Adrenal gland (tissue), 12 donors: ENCODE results near the gene MRPL28. TPM values are rescaled to one million over a fixed set of nuclear protein-coding genes. Genes with fewer than 3 reads are reported as not detected.

ENCODE experiments used
- DNase-seq, 7 donors: peaks; one replicate each; pipeline ENCODE4 v3.0.0-alpha.2; 2019 to 2020
- H3K27ac ChIP-seq, 5 donors: fragments of 200-600 bp; sonication (generic) in 4 of 5; 1 replicate in 3 of 5; 2 replicates in 2 of 5; pipeline versions ENCODE4 v1.5.1 to v1.8.0; 2016 to 2020; ENCODE audit warnings: mild to moderate bottlenecking in 1 of 5
- H3K27me3 ChIP-seq: fragments of 200-600 bp; 2 replicates; pipeline ENCODE4 v1.8.0; 2021
- H3K36me3 ChIP-seq, 2 donors: fragments of 200-600 bp; replicated peaks in 1 of 2; 1 replicate in 1 of 2; 2 replicates in 1 of 2; pipeline versions ENCODE4 v1.5.1 to v1.8.0; 2018 to 2022
- H3K4me1 ChIP-seq, 2 donors: fragments of 200-600 bp; replicated peaks in 1 of 2; 1 replicate in 1 of 2; 2 replicates in 1 of 2; pipeline versions ENCODE4 v1.5.1 to v1.8.0; 2018 to 2021
- H3K4me3 ChIP-seq, 4 donors: fragments of 200-600 bp; sonication (generic) in 3 of 4; one replicate each; pipeline ENCODE4 v1.5.1; 2016 to 2018
- H3K9me3 ChIP-seq, 3 donors: fragments of 200-600 bp; sonication (generic) in 1 of 3; replicated peaks in 1 of 3; 1 replicate in 2 of 3; 2 replicates in 1 of 3; pipeline versions ENCODE4 v1.5.1 to v1.8.0; 2016 to 2021
- CTCF ChIP-seq, 6 experiments: fragments of 450-650 bp in 4 of 6; fragments of 200-600 bp in 2 of 6; sonication (generic) in 1 of 6; IDR thresholded peaks; 1 replicate in 5 of 6; 2 replicates in 1 of 6; pipeline versions ENCODE4 v1.5.1 to v1.8.0; 2016 to 2021; ENCODE audit warnings: antibody characterized with exemption in 6 of 6, mild to moderate bottlenecking in 2 of 6, moderate library complexity in 1 of 6
- POLR2A ChIP-seq, 2 donors: fragments of 450-650 bp; IDR thresholded peaks; one replicate each; pipeline ENCODE4 v1.6.1; 2017; ENCODE audit warnings: antibody characterized with exemption in 2 of 2, mild to moderate bottlenecking in 2 of 2, moderate library complexity in 1 of 2
- WGBS, 4 donors: extraction: QIAGEN DNeasy Blood & Tissue Kit in 2 of 4; methylation state at CpG; one replicate each; pipeline versions ENCODE4 v1.1.5 to v1.1.7; 2013 to 2017; 5-methylcytosine and 5-hydroxymethylcytosine counted together
- intact Hi-C, 2 donors: fragments of 100-400 bp; cut with DNase I; formaldehyde crosslinking; loops; one replicate each; pipeline versions ENCODE4 v1.14.1 to v1.15.0; 2022 to 2023
- polyA plus RNA-seq, 3 donors: library from polyadenylated mRNA; stranded (reverse); fragments of 200-250 nt in 2 of 3; fragments of 350-450 nt in 1 of 3; fragmentation: Illumina TruSeq in 1 of 3; extraction: RNeasy Lipid Tissue Mini Kit (QIAGEN cat#74804) in 1 of 3; gene quantifications; one replicate each; pipeline ENCODE4 v1.2.3, GENCODE V29; 2013 to 2014
- total RNA-seq, 9 donors: library from RNA; depleted of rRNA in 4 of 9; stranded (reverse); fragments of >200 nt in 4 of 9; fragments of 120-200 nt in 1 of 9; fragmentation: NEBNext Ultra II Directional in 1 of 9; extraction: Animal tissue kit (Norgen Biotek cat#: 25700) in 1 of 9; gene quantifications; one replicate each; pipeline versions ENCODE4 v1.1.0 to v1.2.4, GENCODE V29; 2013 to 2023
- donor health status: healthy with polysubstance abuse.
- donor health status: Bipolar disorder and iron deficiency.
- donor health status: DM: yes; HTN: yes; CAD: no.
- donor health status: DM: no; HTN: no; CAD: no.
- donor health status: DM: no; HTN: no; CAD: no.
- donor health status: DM: yes; HTN: yes; CAD: no.

The MRPL28 gene
- total and polyA plus RNA-seq, 12 donors: 42.9 to 155 (median 81.4) TPM

- TF ChIP-seq CTCF (IDR thresholded peaks at IDR 0.05) (no peak), POLR2A (IDR thresholded peaks at IDR 0.05) (no peak)
- Histone ChIP-seq H3K4me3 (no peak overlapping the region), H3K27me3 (no peaks in the 10 kb centered on the region), H3K9me3 (no peaks in the 10 kb centered on the region), H3K27ac (peak overlapping the region; percentile 82 to 91 (median 87)), H3K4me1 (peaks cover 23 to 24% of the 10 kb centered on the region in 2 donors), H3K36me3 (no peaks in the 10 kb centered on the region)
- peak in 1 of 7 donors; percentile 36 for DNase-seq
- intact Hi-C loops: loop anchor here in 1 of 2 donors (10.0 kb wide), 1 partner anchor 126 kb away; the partner anchor contains the start of gene CAPN15
- WGBS, 4 donors: 64 to 84% (median 74%) methylated on average over 19 to 24 of the region's 24 CpGs
These were observed 28.4 kb upstream of the MRPL28 start for GRCh38 chr16:398561-399339.

GRCh38 chr16:397736-398332, 27.5 kb upstream of the MRPL28 start:
- H3K9me3 ChIP-seq: no peaks in the 10 kb centered on the region
- peak overlapping the region; percentile 82 to 91 (median 87) for H3K27ac ChIP-seq
- peaks cover 22 to 24% of the 10 kb centered on the region in 2 donors for H3K4me1 ChIP-seq
- DNase-seq: peak; percentile 80 to 92 (median 89)
- H3K4me3 ChIP-seq: peak overlapping the region in 1 of 4 donors; percentile 95
- 9 to 35% (median 16%) methylated on average over 7 to 25 of the region's 29 CpGs for WGBS, 4 donors
- intact Hi-C loops: loop anchor here in 1 of 2 donors (10.0 kb wide), 1 partner anchor 127 kb away; the partner anchor contains the start of gene CAPN15
- TF ChIP-seq POLR2A (IDR thresholded peaks at IDR 0.05): peak; percentile 31 to 76
- TF ChIP-seq CTCF (IDR thresholded peaks at IDR 0.05): peak; percentile 28 to 78 (median 49)
- no peaks in the 10 kb centered on the region for H3K36me3 ChIP-seq
- no peaks in the 10 kb centered on the region for H3K27me3 ChIP-seq

- peak within 1 kb of the TSS in 3 of 4 donors; percentile 21 to 95 (median 25) for H3K4me3 ChIP-seq
- intact Hi-C loops: loop anchor here in 1 of 2 donors (10.0 kb wide), 1 partner anchor 128 kb away; the partner anchor contains the start of gene CAPN15
- no peaks in the 10 kb centered on the region for H3K36me3 ChIP-seq
- TF ChIP-seq POLR2A (IDR thresholded peaks at IDR 0.05) (peak; percentile 25 to 39), CTCF (IDR thresholded peaks at IDR 0.05) (no peak)
- H3K27me3 ChIP-seq: no peaks in the 10 kb centered on the region
- H3K4me1 ChIP-seq: peaks cover 16 to 21% of the 10 kb centered on the region in 2 donors
- peak in 4 of 7 donors; percentile 35 to 53 (median 43) for DNase-seq
- peak within 1 kb of the TSS; percentile 82 to 91 (median 87) for H3K27ac ChIP-seq
- WGBS, 4 donors: 0 to 1% (median 1%) methylated on average over 10 to 73 of the region's 75 CpGs; no CpG with 5 or more reads in 1 of the 4 donors
- no peaks in the 10 kb centered on the region for H3K9me3 ChIP-seq
These were observed 26.9 kb upstream of the MRPL28 start, which contains the start of gene NME4 for GRCh38 chr16:397135-397661. TSS of gene NME4 (plus strand) at chr16:397199. CDS start at chr16:397223, 24 bp downstream.

GRCh38 chr16:396605-397004, 26.3 kb upstream of the MRPL28 start:
- no peaks in the 10 kb centered on the region for H3K36me3 ChIP-seq
- 0 to 2% (median 1%) methylated on average over 21 to 22 of the region's 22 CpGs for WGBS, 4 donors
- H3K27me3 ChIP-seq: no peaks in the 10 kb centered on the region
- peak overlapping the region; percentile 56 to 87 (median 87) for H3K27ac ChIP-seq
- H3K4me1 ChIP-seq: peaks cover 13 to 21% of the 10 kb centered on the region in 2 donors
- H3K4me3 ChIP-seq: peak overlapping the region in 2 of 4 donors; percentile 25 to 95
- intact Hi-C loops: loop anchor here in 1 of 2 donors (10.0 kb wide), 1 partner anchor 128 kb away; the partner anchor contains the start of gene CAPN15
- peak; percentile 60 to 80 (median 73) for DNase-seq
- H3K9me3 ChIP-seq: no peaks in the 10 kb centered on the region
- peak in 1 of 6 experiments; percentile 16 for TF ChIP-seq CTCF (IDR thresholded peaks at IDR 0.05)
- TF ChIP-seq POLR2A (IDR thresholded peaks at IDR 0.05): no peak
